H1 (cell line): Measurements from ENCODE around the gene SPON2. TPM values are rescaled to one million over a fixed set of nuclear protein-coding genes. Genes with fewer than 3 reads are reported as not detected.

Experiments used
- CTCF ChIA-PET: fragments of 300-600 bp; sonication (Branson Sonifier 250); formaldehyde crosslinking; loops from one replicate; lab custom pipeline; 2021; ENCODE audit not compliant: partially characterized antibody; lab: Charles Lee
- POLR2A ChIA-PET: fragments of 300-600 bp; sonication (Branson Sonifier 250); formaldehyde crosslinking; loops from one replicate; lab custom pipeline; 2021; ENCODE audit warnings: inconsistent platforms; ENCODE audit not compliant: partially characterized antibody; lab: Charles Lee
- DNase-seq, 2 experiments: peaks; one replicate each; pipeline versions ENCODE4 v3.0.0 to v3.0.0-alpha.2; 2010 to 2022; ENCODE audit warnings: low spot score in 2 of 2, low read depth in 1 of 2, mixed read lengths in 1 of 2
- FAIRE-seq: peaks from 2 replicates; lab custom pipeline; 2011; peaks lifted over from hg19 to GRCh38; lab: Jason Lieb, UNC
- H2AFZ ChIP-seq: 2 replicates; pipeline ENCODE4 v1.8.1; 2012; ENCODE audit warnings: low read length, inconsistent platforms
- H2AK5ac ChIP-seq: 2 replicates; pipeline ENCODE4 v1.6.1; 2013; ENCODE audit warnings: low read depth, low read length
- H2BK120ac ChIP-seq: replicated peaks from 2 replicates; pipeline ENCODE3; 2013; ENCODE audit warnings: low read depth, low read length, inconsistent platforms
- H2BK12ac ChIP-seq: 2 replicates; pipeline ENCODE4 v1.6.1; 2013; ENCODE audit warnings: low read depth, low read length
- H2BK15ac ChIP-seq: 2 replicates; pipeline ENCODE4 v1.6.1; 2013; ENCODE audit warnings: low read length
- H2BK20ac ChIP-seq: 2 replicates; pipeline ENCODE4 v1.6.1; 2013; ENCODE audit warnings: low read length
- H2BK5ac ChIP-seq: 2 replicates; pipeline ENCODE4 v1.6.1; 2013; ENCODE audit warnings: low read depth, low read length
- H3K14ac ChIP-seq: 2 replicates; pipeline ENCODE4 v1.6.1; 2013; ENCODE audit warnings: inconsistent platforms; ENCODE audit not compliant: insufficient read length
- H3K18ac ChIP-seq: 2 replicates; pipeline ENCODE4 v1.6.1; 2013; ENCODE audit warnings: low read length; ENCODE audit errors: extremely low read depth
- H3K23ac ChIP-seq: 2 replicates; pipeline ENCODE4 v1.6.1; 2013; ENCODE audit warnings: inconsistent platforms; ENCODE audit not compliant: insufficient read length
- H3K23me2 ChIP-seq: 2 replicates; pipeline ENCODE4 v1.6.1; 2013; ENCODE audit warnings: low read depth, low read length
- H3K27ac ChIP-seq: 2 replicates; pipeline ENCODE4 v1.6.1; 2011; ENCODE audit warnings: low read depth, low read length, inconsistent platforms
- H3K27me3 ChIP-seq, 4 experiments: replicated peaks in 1 of 4; 1 replicate in 1 of 4; 2 replicates in 3 of 4; pipeline versions ENCODE4 v1.6.1 to v1.8.1; 2011 to 2013; ENCODE audit warnings: low read length in 3 of 4, mild to moderate bottlenecking in 3 of 4, inconsistent platforms in 2 of 4, mixed read lengths in 2 of 4, moderate library complexity in 1 of 4; ENCODE audit not compliant: control insufficient read depth in 3 of 4, insufficient read depth in 3 of 4; ENCODE audit errors: extremely low read depth in 1 of 4
- H3K36me3 ChIP-seq, 4 experiments: 2 replicates each; pipeline versions ENCODE4 v1.6.1 to v1.8.1; 2011 to 2013; ENCODE audit warnings: mild to moderate bottlenecking in 4 of 4, low read length in 3 of 4, moderate library complexity in 2 of 4, control low read depth in 1 of 4, inconsistent platforms in 1 of 4; ENCODE audit not compliant: insufficient read depth in 4 of 4, control insufficient read depth in 2 of 4
- H3K4ac ChIP-seq: replicated peaks from 2 replicates; pipeline ENCODE3; 2013; ENCODE audit warnings: low read length, low read depth, mixed read lengths, inconsistent platforms; ENCODE audit not compliant: insufficient read length
- H3K4me1 ChIP-seq, 4 experiments: replicated peaks in 1 of 4; 1 replicate in 1 of 4; 2 replicates in 3 of 4; pipeline versions ENCODE4 v1.6.1 to v1.8.1; 2011 to 2013; ENCODE audit warnings: low read length in 3 of 4, inconsistent platforms in 2 of 4, mixed read lengths in 1 of 4; ENCODE audit not compliant: insufficient read depth in 4 of 4, control insufficient read depth in 3 of 4
- H3K4me2 ChIP-seq, 2 experiments: 2 replicates each; pipeline versions ENCODE4 v1.6.1 to v1.8.1; 2011 to 2013; ENCODE audit warnings: low read depth in 2 of 2, low read length in 2 of 2, control low read depth in 1 of 2, inconsistent platforms in 1 of 2, mild to moderate bottlenecking in 1 of 2; ENCODE audit not compliant: insufficient read depth in 1 of 2
- H3K4me3 ChIP-seq, 4 experiments: fragments of 200-600, 300-600 bp in 1 of 4; sonication (generic), shearing (Covaris generic), sonication (Bioruptor Twin) in 1 of 4; 2 replicates each; pipeline versions ENCODE4 v1.5.1 to v1.8.1; 2011 to 2016; ENCODE audit warnings: low read length in 4 of 4, low read depth in 3 of 4, control low read depth in 2 of 4, inconsistent platforms in 2 of 4, mild to moderate bottlenecking in 2 of 4, mixed read lengths in 1 of 4, moderate library complexity in 1 of 4; ENCODE audit not compliant: insufficient read depth in 2 of 4; ENCODE audit errors: extremely low read depth in 1 of 4
- H3K56ac ChIP-seq: replicated peaks from 2 replicates; pipeline ENCODE3; 2013; ENCODE audit warnings: low read depth, mild to moderate bottlenecking, mixed read lengths, low read length, inconsistent platforms; ENCODE audit not compliant: insufficient read length
- H3K79me1 ChIP-seq: 2 replicates; pipeline ENCODE4 v1.6.1; 2013; ENCODE audit warnings: low read depth, low read length, control low read depth
- H3K79me2 ChIP-seq, 2 experiments: 2 replicates each; pipeline versions ENCODE4 v1.6.1 to v1.8.1; 2012 to 2013; ENCODE audit warnings: low read length in 2 of 2, mild to moderate bottlenecking in 2 of 2, inconsistent platforms in 1 of 2; ENCODE audit not compliant: insufficient read depth in 2 of 2, control insufficient read depth in 1 of 2
- H3K9ac ChIP-seq, 4 experiments: replicated peaks in 1 of 4; 1 replicate in 1 of 4; 2 replicates in 3 of 4; pipeline versions ENCODE4 v1.6.1 to v1.8.1; 2011 to 2013; ENCODE audit warnings: low read depth in 3 of 4, low read length in 3 of 4, control low read depth in 2 of 4, mild to moderate bottlenecking in 2 of 4, moderate library complexity in 2 of 4, inconsistent platforms in 1 of 4; ENCODE audit errors: extremely low read depth in 1 of 4
- H3K9me3 ChIP-seq, 2 experiments: 2 replicates each; pipeline versions ENCODE4 v1.6.1 to v1.8.1; 2012 to 2013; ENCODE audit warnings: mild to moderate bottlenecking in 2 of 2, moderate library complexity in 2 of 2, control low read depth in 1 of 2, inconsistent platforms in 1 of 2, low read depth in 1 of 2, low read length in 1 of 2, mixed read lengths in 1 of 2; ENCODE audit not compliant: insufficient read depth in 2 of 2
- H4K20me1 ChIP-seq, 2 experiments: replicated peaks in 1 of 2; 2 replicates each; pipeline versions ENCODE3 to v1.8.1; 2011 to 2013; ENCODE audit warnings: inconsistent platforms in 2 of 2, low read length in 2 of 2, mild to moderate bottlenecking in 1 of 2; ENCODE audit not compliant: insufficient read depth in 2 of 2, control insufficient read depth in 1 of 2
- H4K5ac ChIP-seq: 2 replicates; pipeline ENCODE4 v1.6.1; 2013; ENCODE audit warnings: low read length, low read depth, mixed read lengths, inconsistent platforms; ENCODE audit not compliant: insufficient read length
- H4K8ac ChIP-seq: 2 replicates; pipeline ENCODE4 v1.8.0; 2013; ENCODE audit warnings: mild to moderate bottlenecking, moderate library complexity, low read length, inconsistent platforms; ENCODE audit not compliant: insufficient read depth; ENCODE audit errors: extremely low read depth
- H4K91ac ChIP-seq: replicated peaks from 2 replicates; pipeline ENCODE3; 2013; ENCODE audit warnings: low read length, mixed read lengths, inconsistent platforms; ENCODE audit not compliant: insufficient read length
- CBX8 ChIP-seq: fragments of 300-800, 300-1000 bp; sonication (generic); IDR thresholded peaks from 2 replicates; pipeline ENCODE4 v1.7.1; 2016; ENCODE audit warnings: low read depth, low read length, borderline replicate concordance
- CHD2 ChIP-seq: IDR thresholded peaks from 2 replicates; pipeline ENCODE4 v1.6.1; 2012; ENCODE audit warnings: low read length, improper control_type of control experiment
- NRF1 ChIP-seq: IDR thresholded peaks from 2 replicates; pipeline ENCODE4 v1.6.1; 2011; ENCODE audit warnings: mild to moderate bottlenecking, low read depth, low read length, improper control_type of control experiment
- PHF8 ChIP-seq: fragments of 200-600 bp; sonication (generic); conservative IDR thresholded peaks from 2 replicates; pipeline ENCODE4 v1.7.1; 2012; ENCODE audit warnings: low read depth, mild to moderate bottlenecking, inconsistent platforms, low read length, moderate library complexity
- POLR2A ChIP-seq, 2 experiments: IDR thresholded peaks; 1 replicate in 1 of 2; 2 replicates in 1 of 2; pipeline ENCODE4 v1.6.1; 2011; ENCODE audit warnings: low read depth in 2 of 2, low read length in 2 of 2, mild to moderate bottlenecking in 2 of 2; ENCODE audit errors: control extremely low read depth in 1 of 2
- RAD21 ChIP-seq, 2 experiments: IDR thresholded peaks in 1 of 2; conservative IDR thresholded peaks in 1 of 2; 2 replicates each; pipeline ENCODE4 v1.6.1; 2011; ENCODE audit warnings: low read depth in 2 of 2, low read length in 2 of 2, improper control_type of control experiment in 1 of 2, inconsistent platforms in 1 of 2, mild to moderate bottlenecking in 1 of 2, moderate library complexity in 1 of 2
- RNF2 ChIP-seq: fragments of 200-900, 300-1000 bp; sonication (generic); IDR thresholded peaks from 2 replicates; pipeline ENCODE4 v1.7.1; 2016; ENCODE audit warnings: borderline replicate concordance, low read depth, mild to moderate bottlenecking, antibody characterized with exemption, low read length; ENCODE audit not compliant: poor library complexity, severe bottlenecking; ENCODE audit errors: missing control alignments
- TBP ChIP-seq: IDR thresholded peaks from 2 replicates; pipeline ENCODE4 v1.6.1; 2011; ENCODE audit warnings: low read depth, low read length, improper control_type of control experiment
- TEAD4 ChIP-seq: IDR thresholded peaks from 2 replicates; pipeline ENCODE4 v1.6.1; 2012; ENCODE audit warnings: low read depth, low read length, inconsistent platforms, mixed read lengths
- ZNF274 ChIP-seq: IDR thresholded peaks from 2 replicates; pipeline ENCODE4 v1.7.0; 2012; ENCODE audit warnings: low read length, borderline replicate concordance; ENCODE audit errors: extremely low read depth
- WGBS, 2 experiments: shearing (Covaris generic) in 1 of 2; methylation state at CpG; one replicate each; pipeline versions ENCODE4 v1.1.6 to v1.1.7; 2013 to 2015; ENCODE audit warnings: low lambda C conversion rate in 2 of 2, mixed read lengths in 2 of 2, inconsistent platforms in 1 of 2, low coverage in 1 of 2, missing lambda C conversion rate in 1 of 2; ENCODE audit not compliant: insufficient replicate concordance in 2 of 2, insufficient coverage in 1 of 2, insufficient read length in 1 of 2; ENCODE audit errors: extremely low coverage in 1 of 2, missing lambda C conversion rate in 1 of 2; 5-methylcytosine and 5-hydroxymethylcytosine counted together
- polyA plus RNA-seq, 7 experiments: library from polyadenylated mRNA; depleted of rRNA in 3 of 7; stranded (reverse) in 5 of 7; unstranded in 2 of 7; fragments of >200 nt in 5 of 7; fragments of 200-250 nt in 2 of 7; gene quantifications; 1 replicate in 5 of 7; 2 replicates in 1 of 7; 4 replicates in 1 of 7; pipeline versions ENCODE4 v1.2.1 to v1.2.3, GENCODE V29; 2011 to 2013; ENCODE audit warnings: missing spikeins in 2 of 7, mixed read lengths in 2 of 7
- total RNA-seq: library from RNA; stranded (reverse); fragmentation: NEBNext Ultra II Directional; extraction: Animal tissue kit (Norgen Biotek cat#: 25700); gene quantifications from 2 replicates; pipeline ENCODE4 v1.2.1, GENCODE V29; 2021

SPON2 gene
- total and polyA plus RNA-seq, 2 of the 8 experiments (the other 6 are each of a cell fraction or from before 2014, with no cell fraction given), result 2.8 to 3.2 TPM

DNA sequence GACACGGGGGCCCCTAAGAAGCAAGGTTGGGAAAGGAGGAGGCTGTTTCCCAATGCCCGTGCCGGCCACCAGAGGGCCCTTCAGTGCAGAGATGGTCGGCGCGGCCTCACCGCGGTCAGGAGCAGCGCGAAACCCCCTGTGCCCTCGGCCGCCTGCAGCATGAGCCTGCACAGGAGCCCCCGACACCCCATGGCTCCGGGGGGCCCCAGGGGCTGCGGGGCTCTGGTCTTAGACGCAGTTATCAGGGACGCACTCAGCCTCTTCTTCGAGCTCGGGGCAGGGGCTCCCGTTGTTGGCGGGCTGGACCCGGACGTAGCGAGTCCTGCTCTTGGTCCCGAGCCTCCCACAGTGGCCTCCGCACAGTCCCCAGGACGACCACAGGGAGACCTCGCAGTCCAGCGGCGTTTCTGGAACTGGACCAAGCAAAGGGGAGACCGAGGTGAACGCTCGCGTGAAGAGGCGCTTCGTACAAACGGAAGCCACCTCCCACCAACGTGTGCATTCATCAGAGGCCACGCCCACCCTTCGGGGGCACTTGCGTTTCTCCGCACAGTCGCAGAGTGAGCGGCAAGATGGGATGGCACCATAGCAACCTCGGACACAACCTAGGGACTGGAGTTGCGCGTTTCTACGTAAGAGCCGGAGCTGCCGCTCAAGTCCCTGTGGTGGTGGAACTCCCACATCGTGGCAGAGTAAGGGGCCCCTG is 5.0 kb downstream of the SPON2 start:
- POLR2A ChIA-PET, result interaction anchor here (0.8 to 1.2 kb wide), 4 partner anchors 8 to 335 kb away, joined by 3 read pairs; no protein-coding TSS in a partner anchor
- no peak overlapping the region for H3K27ac ChIP-seq
- peak overlapping the region; percentile 87 for H4K8ac ChIP-seq
- H4K91ac ChIP-seq, result no peak overlapping the region
- 7% methylated on average over 37 of the region's 51 CpGs; no CpG with 5 or more reads in 1 of the 2 experiments for WGBS, 2 experiments
- peak overlapping the region; percentile 30 to 75 (median 60) for H3K4me3 ChIP-seq
- H3K23me2 ChIP-seq, result peaks cover 11% of the 10 kb centered on the region; the same call in 1 of the 2 replicates
- no peak overlapping the region for H2BK15ac ChIP-seq
- peaks cover 0 to 6% (median 0%) of the 10 kb centered on the region in 4 experiments; a peak in 1 of 8 replicates for H3K36me3 ChIP-seq
- H2BK120ac ChIP-seq, result no peak overlapping the region
- CTCF ChIA-PET, result interaction anchor here (0.7 to 3.1 kb wide), 17 partner anchors 8 to 270 kb away, joined by 3 to 18 read pairs (median 3); no protein-coding TSS in a partner anchor
- FAIRE-seq, result peak; percentile 72
- H2BK12ac ChIP-seq, result no peak overlapping the region
- H3K27me3 ChIP-seq, result peaks cover 40 to 53% (median 50%) of the 10 kb centered on the region in 4 experiments
- no peak overlapping the region for H2AK5ac ChIP-seq
- H3K4me2 ChIP-seq, result peak overlapping the region; percentile 51 to 93
- 0 out of 2 replicates have a peak overlapping the region, but pooled peaks have one; percentile 13 for H2BK5ac ChIP-seq
- H3K79me1 ChIP-seq, result no peaks in the 10 kb centered on the region
- H3K9me3 ChIP-seq, result peaks cover 0 to 7% of the 10 kb centered on the region in 2 experiments; a peak in 1 of 4 replicates
- H3K79me2 ChIP-seq, result no peaks in the 10 kb centered on the region
- peak overlapping the region in 2 of 4 experiments; percentile 62; a peak in 4 of 7 replicates for H3K9ac ChIP-seq
- H2AFZ ChIP-seq, result peak overlapping the region; percentile 70
- no peak overlapping the region for H3K23ac ChIP-seq
- H3K4ac ChIP-seq, result no peak overlapping the region
- no peak overlapping the region for H2BK20ac ChIP-seq
- peak overlapping the region; percentile 24 for H3K56ac ChIP-seq
- H3K14ac ChIP-seq, result no peak overlapping the region
- H4K5ac ChIP-seq, result no peak overlapping the region
- peak overlapping the region; percentile 90 for H3K18ac ChIP-seq
- H3K4me1 ChIP-seq, result peaks cover 0 to 12% (median 4%) of the 10 kb centered on the region in 4 experiments; a peak in 4 of 7 replicates
- H4K20me1 ChIP-seq, result peaks cover 7 to 22% of the 10 kb centered on the region in 2 experiments
- peak; percentile 75 to 90 for DNase-seq
- TF ChIP-seq CHD2 (peak; percentile 76; the same call in 1 of the 2 replicates), CBX8 (no peak), TEAD4 (peak; percentile 40; the same call in 1 of the 2 replicates), TBP (peak; percentile 13; the same call in 1 of the 2 replicates), POLR2A (IDR thresholded peaks at IDR 0.05; ENCODE audit: control extremely low read depth in 1 of 2, low read depth in 2 of 2, low read length in 2 of 2) (peak in 1 of 2 experiments; percentile 28; a peak in 2 of 3 replicates), PHF8 (peak; percentile 58; the same call in 1 of the 2 replicates), ZNF274 (no peak), NRF1 (0 out of 2 replicates have a peak, but pooled peaks have one; percentile 13), RAD21 (IDR thresholded peaks at IDR 0.05 in 1 of 2, conservative IDR thresholded peaks at IDR 0.05 in 1 of 2; ENCODE audit: low read depth in 2 of 2, low read length in 2 of 2) (peak; percentile 64 to 70), RNF2 (peak; percentile 28)
